HepG2 (cell line): ENCODE results near the gene SAE1. TPM values are rescaled to one million over a fixed set of nuclear protein-coding genes. Genes with fewer than 3 reads are reported as not detected.

Source experiments
- CEBPG ChIP-seq: IDR thresholded peaks from 2 replicates; pipeline ENCODE4 v1.6.1; 2016
- DZIP1 ChIP-seq: sonication (generic); formaldehyde crosslinking; IDR thresholded peaks from 2 replicates; pipeline ENCODE4 v1.5.0; 2020; ENCODE audit warnings: mild to moderate bottlenecking, missing genetic modification reagents
- HIVEP1 ChIP-seq: sonication (generic); formaldehyde crosslinking; IDR thresholded peaks from 2 replicates; pipeline ENCODE4 v1.4.0; 2020; ENCODE audit warnings: mild to moderate bottlenecking, missing genetic modification reagents
- HMGXB4 ChIP-seq, 2 experiments: sonication (generic) in 1 of 2; formaldehyde crosslinking in 1 of 2; IDR thresholded peaks; 2 replicates each; pipeline versions ENCODE4 v1.4.0 to v1.6.1; 2018 to 2020; ENCODE audit warnings: missing genetic modification reagents in 2 of 2, borderline replicate concordance in 1 of 2, low read depth in 1 of 2, mild to moderate bottlenecking in 1 of 2, missing biosample characterization in 1 of 2
- HOXA5 ChIP-seq: sonication (generic); formaldehyde crosslinking; IDR thresholded peaks from 2 replicates; pipeline ENCODE4 v1.4.0; 2020; ENCODE audit warnings: missing genetic modification reagents
- HOXA7 ChIP-seq: sonication (generic); formaldehyde crosslinking; IDR thresholded peaks from 2 replicates; pipeline ENCODE4 v1.8.1; 2022; ENCODE audit warnings: mild to moderate bottlenecking, missing genetic modification reagents, moderate library complexity
- JDP2 ChIP-seq: sonication (generic); formaldehyde crosslinking; IDR thresholded peaks from 2 replicates; pipeline ENCODE4 v1.8.1; 2022; ENCODE audit warnings: missing genetic modification reagents, borderline replicate concordance
- MED13 ChIP-seq: sonication (generic); formaldehyde crosslinking; IDR thresholded peaks from 2 replicates; pipeline ENCODE4 v1.5.0; 2020; ENCODE audit warnings: missing genetic modification reagents
- PATZ1 ChIP-seq: sonication (generic); formaldehyde crosslinking; IDR thresholded peaks from 2 replicates; pipeline ENCODE4 v1.4.0; 2020; ENCODE audit warnings: missing genetic modification reagents
- RFX3 ChIP-seq: IDR thresholded peaks from 2 replicates; pipeline ENCODE4 v1.6.1; 2016; ENCODE audit warnings: missing biosample characterization, missing genetic modification reagents
- SOX13 ChIP-seq, 3 experiments: fragments of 450-650 bp in 1 of 3; sonication (generic) in 1 of 3; formaldehyde crosslinking in 1 of 3; IDR thresholded peaks in 2 of 3; conservative IDR thresholded peaks in 1 of 3; 2 replicates each; pipeline versions ENCODE4 v1.5.0 to v1.6.1; 2016 to 2020; ENCODE audit warnings: antibody characterized with exemption in 1 of 3, mild to moderate bottlenecking in 1 of 3, missing compliant biosample characterization in 1 of 3, missing genetic modification reagents in 1 of 3, moderate library complexity in 1 of 3
- ZFX ChIP-seq: sonication (generic); formaldehyde crosslinking; IDR thresholded peaks from 2 replicates; pipeline ENCODE4 v1.4.0; 2020; ENCODE audit warnings: mild to moderate bottlenecking, low read depth, missing genetic modification reagents, moderate library complexity
- ZNF343 ChIP-seq: sonication (generic); formaldehyde crosslinking; IDR thresholded peaks from 2 replicates; pipeline ENCODE4 v1.4.0; 2020; ENCODE audit warnings: mild to moderate bottlenecking, missing genetic modification reagents
- ZNF589 ChIP-seq: sonication (generic); formaldehyde crosslinking; conservative IDR thresholded peaks from 2 replicates; pipeline ENCODE4 v1.8.0; 2022; ENCODE audit warnings: mild to moderate bottlenecking, moderate library complexity, missing genetic modification reagents
- ZNF674 ChIP-seq: sonication (generic); formaldehyde crosslinking; IDR thresholded peaks from 2 replicates; pipeline ENCODE4 v1.5.0; 2020; ENCODE audit warnings: low read depth, mild to moderate bottlenecking, missing genetic modification reagents
- ZNF746 ChIP-seq: sonication (generic); formaldehyde crosslinking; IDR thresholded peaks from 2 replicates; pipeline ENCODE4 v1.8.0; 2022; ENCODE audit warnings: mild to moderate bottlenecking, missing genetic modification reagents
- polyA plus RNA-seq, 8 experiments: library from polyadenylated mRNA; depleted of rRNA in 3 of 8; stranded (reverse) in 7 of 8; unstranded in 1 of 8; fragments of >200 nt; fragmentation: Illumina TruSeq in 4 of 8; extraction: Trizol in 4 of 8; gene quantifications; 2 replicates each; pipeline versions ENCODE4 v1.2.1 to v1.2.3, GENCODE V29; 2011 to 2016; ENCODE audit warnings: low read depth in 4 of 8, missing spikeins in 1 of 8, mixed read lengths in 1 of 8; ENCODE audit not compliant: insufficient read depth in 1 of 8
- total RNA-seq, 5 experiments: library from RNA; depleted of rRNA; stranded (reverse); fragments of >200 nt; fragmentation: Illumina TruSeq; extraction: Trizol; gene quantifications; 2 replicates each; pipeline ENCODE4 v1.2.3, GENCODE V29; 2016; ENCODE audit warnings: low read depth in 1 of 5
- TF ChIP-seq, protein P1 (sequence below): sonication (generic); formaldehyde crosslinking; IDR thresholded peaks from 2 replicates; pipeline ENCODE4 v1.4.0; 2020; ENCODE audit warnings: missing genetic modification reagents, borderline replicate concordance

The SAE1 gene
- total and polyA plus RNA-seq, 2 of the 13 experiments (the other 11 are each of a cell fraction or from before 2014, with no cell fraction given): 87.6 to 197 TPM

- TF ChIP-seq HOXA7 (CRISPR knock-in tag): no peak
- TF ChIP-seq SOX13 (IDR thresholded peaks at IDR 0.05): no peak
- peak in 1 of 2 experiments; percentile 68; a peak in 2 of 4 replicates for TF ChIP-seq SOX13 (CRISPR knock-in tag; conservative IDR thresholded peaks at IDR 0.05 in 1 of 2, IDR thresholded peaks at IDR 0.05 in 1 of 2)
- peak; percentile 87; the same call in 1 of the 2 replicates for TF ChIP-seq ZNF746 (CRISPR knock-in tag)
- TF ChIP-seq JDP2 (CRISPR knock-in tag): no peak
- no peak for TF ChIP-seq ZNF674 (CRISPR knock-in tag)
- TF ChIP-seq ZNF589 (CRISPR knock-in tag): no peak
- TF ChIP-seq HMGXB4 (CRISPR knock-in tag; IDR thresholded peaks at IDR 0.05; ENCODE audit: borderline replicate concordance in 1 of 2, low read depth in 1 of 2): no peak
- TF ChIP-seq HOXA5 (CRISPR knock-in tag): no peak
- TF ChIP-seq ZNF343 (CRISPR knock-in tag): no peak
- TF ChIP-seq ZFX (CRISPR knock-in tag): peak; percentile 57; the same call in 1 of the 2 replicates
- TF ChIP-seq, protein P1, sequence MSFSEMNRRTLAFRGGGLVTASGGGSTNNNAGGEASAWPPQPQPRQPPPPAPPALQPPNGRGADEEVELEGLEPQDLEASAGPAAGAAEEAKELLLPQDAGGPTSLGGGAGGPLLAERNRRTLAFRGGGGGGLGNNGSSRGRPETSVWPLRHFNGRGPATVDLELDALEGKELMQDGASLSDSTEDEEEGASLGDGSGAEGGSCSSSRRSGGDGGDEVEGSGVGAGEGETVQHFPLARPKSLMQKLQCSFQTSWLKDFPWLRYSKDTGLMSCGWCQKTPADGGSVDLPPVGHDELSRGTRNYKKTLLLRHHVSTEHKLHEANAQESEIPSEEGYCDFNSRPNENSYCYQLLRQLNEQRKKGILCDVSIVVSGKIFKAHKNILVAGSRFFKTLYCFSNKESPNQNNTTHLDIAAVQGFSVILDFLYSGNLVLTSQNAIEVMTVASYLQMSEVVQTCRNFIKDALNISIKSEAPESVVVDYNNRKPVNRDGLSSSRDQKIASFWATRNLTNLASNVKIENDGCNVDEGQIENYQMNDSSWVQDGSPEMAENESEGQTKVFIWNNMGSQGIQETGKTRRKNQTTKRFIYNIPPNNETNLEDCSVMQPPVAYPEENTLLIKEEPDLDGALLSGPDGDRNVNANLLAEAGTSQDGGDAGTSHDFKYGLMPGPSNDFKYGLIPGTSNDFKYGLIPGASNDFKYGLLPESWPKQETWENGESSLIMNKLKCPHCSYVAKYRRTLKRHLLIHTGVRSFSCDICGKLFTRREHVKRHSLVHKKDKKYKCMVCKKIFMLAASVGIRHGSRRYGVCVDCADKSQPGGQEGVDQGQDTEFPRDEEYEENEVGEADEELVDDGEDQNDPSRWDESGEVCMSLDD: 0 out of 2 replicates have a peak, but pooled peaks have one; percentile 58
- TF ChIP-seq CEBPG: no peak
- no peak for TF ChIP-seq RFX3 (CRISPR knock-in tag)
- TF ChIP-seq PATZ1 (CRISPR knock-in tag): peak; percentile 96
- no peak for TF ChIP-seq MED13 (CRISPR knock-in tag)
- TF ChIP-seq DZIP1 (CRISPR knock-in tag): no peak
- no peak for TF ChIP-seq HIVEP1 (CRISPR knock-in tag)
These were observed 35.8 kb upstream of the SAE1 start (continued) for GRCh38 chr19:47094557-47095475.
